SHP77 (cell line): ENCODE data around the gene SPACA7.
"Not testable (repeated sequence)": the region's sequence is repeated elsewhere in the genome, so short reads cannot be mapped to it uniquely, and the experiment has no call there.

Experiments used
- DNase-seq, 2 experiments: peaks; one replicate each; lab custom pipeline; 2025; lab: John Stamatoyannopoulos, UW

SPACA7 gene

DNA sequence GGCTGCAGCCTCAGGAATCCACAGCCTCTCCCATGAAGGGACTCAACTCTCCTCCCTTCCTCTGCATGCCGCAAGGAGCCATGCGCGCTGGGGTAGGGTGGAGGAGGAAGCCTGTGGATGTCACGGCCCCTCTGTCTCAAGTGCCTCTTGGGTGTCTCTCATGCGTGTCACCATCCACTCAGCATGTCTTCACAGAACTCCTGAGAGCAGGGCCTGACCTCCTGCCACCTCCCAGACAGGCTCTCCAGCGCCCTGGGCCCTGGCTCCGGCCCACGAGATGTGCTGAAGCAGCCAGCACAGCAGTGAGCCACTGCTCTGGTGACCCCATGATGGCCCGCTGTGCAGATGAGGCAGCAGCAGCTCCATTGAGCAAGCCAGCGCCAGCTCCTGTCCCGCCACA, 25.9 kb upstream of the SPACA7 start:
- DNase-seq, result no peak

DNA sequence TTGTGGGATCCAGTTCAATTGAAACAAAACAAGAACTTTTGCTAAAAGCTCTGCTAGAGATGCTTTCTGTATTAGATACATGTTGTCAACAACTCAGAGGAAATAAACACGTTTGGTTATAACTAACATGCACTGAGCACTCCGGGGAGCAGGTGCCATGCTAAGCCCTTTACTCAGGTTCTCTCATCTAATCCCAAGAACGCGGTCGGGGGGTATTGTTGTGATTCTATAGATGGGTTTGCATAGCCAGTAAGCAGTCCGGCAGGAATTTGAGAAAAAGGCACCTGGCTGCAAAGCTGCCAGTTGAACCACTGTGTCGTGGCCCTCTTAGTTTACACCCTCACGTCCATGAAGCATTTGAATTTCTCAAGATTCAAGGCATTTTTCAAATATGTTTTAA, 24.3 kb upstream of the SPACA7 start:
- no peak for DNase-seq

DNA sequence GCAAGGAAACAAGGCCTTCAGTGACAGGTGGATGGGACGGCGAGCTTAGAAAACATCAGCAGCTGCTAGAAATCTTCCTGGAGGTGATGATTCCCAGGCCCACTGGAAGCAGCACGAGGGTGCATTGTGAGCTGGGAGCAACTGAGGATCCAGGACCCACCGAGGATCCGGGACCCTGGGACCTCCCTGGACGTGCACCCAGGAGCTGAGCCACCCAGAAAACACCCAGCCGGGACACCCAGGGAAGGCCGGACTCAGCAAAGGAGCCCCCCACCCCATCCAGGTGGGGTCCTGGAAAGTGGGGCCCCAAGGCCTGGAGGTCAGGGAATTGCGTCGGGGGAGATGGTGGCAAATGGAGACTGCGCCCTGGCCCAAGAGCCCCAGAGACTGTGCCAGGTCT, 22.3 kb upstream of the SPACA7 start:
- no peak for DNase-seq

DNA sequence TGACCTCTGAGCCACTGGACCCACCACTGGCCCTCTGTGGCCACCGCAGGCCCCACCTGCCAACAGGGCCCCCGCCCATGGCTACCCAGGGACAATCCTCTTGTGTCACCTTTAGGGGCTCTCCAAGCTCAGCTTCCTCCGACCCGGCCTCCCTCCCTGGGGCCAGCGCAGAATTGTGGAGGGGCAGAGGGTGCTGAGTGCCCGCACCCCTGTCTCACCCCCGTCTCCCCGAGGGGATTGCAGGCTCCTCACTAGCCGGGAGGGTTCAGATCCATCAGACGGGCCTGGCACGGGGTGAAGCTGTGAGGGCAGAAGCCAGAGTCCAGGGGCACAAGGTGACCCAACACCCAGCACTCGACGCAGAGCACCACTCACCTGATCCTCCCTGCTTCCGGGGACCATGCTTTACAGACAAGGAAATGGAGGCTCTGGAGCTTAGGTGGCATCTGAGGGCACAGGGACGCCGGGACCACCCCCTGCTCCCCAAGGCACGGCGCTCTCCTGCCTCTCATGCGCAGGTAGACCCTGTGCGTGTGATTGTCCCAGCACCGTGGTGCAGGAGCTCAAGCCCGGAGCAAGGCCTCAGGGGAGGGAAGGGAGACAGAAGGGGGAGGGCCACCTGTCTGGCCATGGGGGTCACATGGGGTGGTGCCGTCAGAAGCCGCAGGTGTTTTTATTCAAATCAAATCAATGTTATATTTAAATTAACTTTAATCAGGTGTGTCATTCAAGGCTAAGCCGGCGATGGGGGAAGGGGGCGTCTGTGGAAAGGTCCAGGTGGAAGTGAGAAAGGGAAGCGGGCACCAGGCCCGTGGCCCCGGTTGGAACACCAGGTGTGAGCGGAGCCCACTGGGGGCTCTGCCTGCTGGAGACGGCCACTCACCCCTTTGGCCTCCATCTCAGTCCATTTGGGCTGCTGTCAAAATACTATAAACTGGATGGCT, 21.6 kb upstream of the SPACA7 start:
- no peak for DNase-seq

DNA sequence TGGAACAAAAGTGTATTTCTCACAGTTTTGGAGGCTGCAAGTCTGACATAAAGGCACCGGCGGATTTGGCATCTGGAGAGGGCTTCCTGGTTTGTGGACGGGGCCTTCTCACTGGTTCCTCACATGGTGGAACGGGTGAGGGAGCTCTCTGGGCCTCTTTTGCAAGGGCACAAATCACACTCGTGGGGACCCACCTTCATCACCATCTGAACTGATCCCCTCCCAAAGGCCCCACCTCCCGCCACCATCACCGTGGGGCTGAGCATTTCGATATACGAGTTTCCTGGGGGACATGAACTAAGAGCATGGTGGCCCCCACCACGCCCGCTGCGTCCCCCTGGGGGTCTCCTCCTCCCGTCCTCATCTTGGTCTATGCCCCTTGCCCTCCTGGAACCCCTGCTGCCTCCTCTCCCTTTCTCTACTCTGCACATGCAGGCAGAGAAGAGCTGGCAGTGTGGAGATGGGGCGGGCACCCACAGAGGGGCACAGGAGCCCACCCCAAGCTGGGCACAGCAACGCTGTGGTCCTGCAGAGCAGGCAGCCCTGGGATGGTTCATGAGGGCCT, 20.8 kb upstream of the SPACA7 start:
- DNase-seq, result no peak

DNA sequence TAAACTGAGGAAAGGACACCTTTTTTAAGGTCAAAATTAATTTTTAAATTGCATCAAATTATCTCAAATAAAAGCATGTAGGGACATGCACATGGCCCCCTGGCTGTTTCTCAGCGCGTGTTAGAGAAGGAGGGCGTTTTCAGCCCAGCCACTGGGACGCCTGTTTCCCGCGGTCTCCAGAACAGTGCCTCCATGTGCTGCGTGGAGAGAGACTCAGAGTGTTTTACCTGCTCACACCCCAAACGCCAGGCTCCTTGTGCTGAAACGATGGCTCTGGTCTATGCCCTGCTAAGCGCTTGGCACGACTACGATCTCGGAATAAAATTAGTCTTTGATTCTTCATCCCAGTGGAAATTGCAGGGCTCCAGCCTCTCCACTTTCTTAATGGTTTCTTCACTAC, 20.0 kb upstream of the SPACA7 start:
- DNase-seq, result no peak

DNA sequence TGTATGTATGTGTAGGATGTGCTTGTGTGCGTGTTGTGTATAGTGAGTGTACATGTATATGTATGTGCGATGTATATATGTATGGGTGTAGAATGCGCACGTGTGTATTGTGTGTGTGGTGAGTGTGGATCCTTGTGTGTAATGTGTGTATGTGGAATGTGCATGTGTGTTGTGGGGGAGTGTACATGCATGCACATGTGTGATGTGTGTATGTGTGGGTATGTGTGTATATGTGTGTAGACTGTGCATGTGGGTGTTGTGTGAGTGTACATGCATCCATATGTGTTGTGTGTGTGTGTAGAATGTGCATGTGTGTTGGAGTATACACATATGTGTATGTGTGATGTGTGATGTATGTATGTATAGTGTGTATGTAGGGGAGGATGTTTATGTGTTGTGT, 18.0 kb upstream of the SPACA7 start:
- DNase-seq, result no peak

DNA sequence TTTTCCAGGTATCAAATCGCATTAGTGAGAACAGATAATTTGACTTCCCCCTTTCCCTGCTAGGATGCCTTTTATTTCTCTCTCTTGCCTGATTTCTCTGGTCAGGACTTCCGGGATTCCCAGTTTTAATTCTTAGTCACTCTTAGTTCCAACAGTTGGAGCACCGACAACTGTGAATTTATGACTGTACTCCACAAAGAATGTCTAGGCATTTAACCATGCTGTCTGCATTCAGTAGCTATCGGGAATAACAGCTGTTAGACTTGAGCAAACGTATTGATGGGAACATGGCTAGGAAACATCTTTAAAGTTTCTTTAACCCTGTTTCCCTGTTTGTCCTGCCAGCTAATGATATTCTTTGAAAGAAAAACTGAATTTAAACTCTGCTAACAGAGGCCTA, 14.1 kb upstream of the SPACA7 start:
- no peak for DNase-seq

DNA sequence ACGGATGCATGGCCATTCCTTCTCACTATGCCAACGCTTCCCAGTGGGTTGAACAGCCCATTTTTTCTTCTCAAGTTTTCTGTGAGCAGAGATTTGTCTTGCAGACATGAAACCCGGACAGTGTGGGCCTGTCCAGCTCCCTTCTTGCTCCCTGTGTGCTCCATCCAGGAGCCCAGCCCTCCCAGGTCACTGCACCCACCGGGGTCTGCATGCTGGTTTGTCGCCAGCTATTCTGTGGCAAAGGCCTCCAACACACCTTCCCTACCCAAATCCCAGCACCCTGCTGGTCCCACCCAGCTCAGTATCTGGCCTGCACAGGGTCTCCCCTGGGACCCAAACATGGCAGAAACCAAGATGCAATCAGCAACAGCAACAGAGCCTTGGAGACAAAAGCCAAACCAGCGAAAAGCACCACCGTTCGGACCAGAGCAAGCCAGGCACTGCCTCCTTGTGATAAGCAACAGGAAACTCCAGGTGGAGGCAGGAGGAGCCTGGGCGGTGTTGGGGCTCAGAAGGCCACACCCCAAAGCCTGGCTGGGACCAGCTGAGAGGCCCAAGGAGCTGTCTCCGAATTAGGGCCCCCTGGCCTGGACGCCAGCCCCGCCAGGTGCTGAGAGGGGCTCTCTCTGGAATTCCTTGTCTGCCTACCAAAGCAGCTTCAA, 12.2 kb upstream of the SPACA7 start:
- DNase-seq, result no peak

DNA sequence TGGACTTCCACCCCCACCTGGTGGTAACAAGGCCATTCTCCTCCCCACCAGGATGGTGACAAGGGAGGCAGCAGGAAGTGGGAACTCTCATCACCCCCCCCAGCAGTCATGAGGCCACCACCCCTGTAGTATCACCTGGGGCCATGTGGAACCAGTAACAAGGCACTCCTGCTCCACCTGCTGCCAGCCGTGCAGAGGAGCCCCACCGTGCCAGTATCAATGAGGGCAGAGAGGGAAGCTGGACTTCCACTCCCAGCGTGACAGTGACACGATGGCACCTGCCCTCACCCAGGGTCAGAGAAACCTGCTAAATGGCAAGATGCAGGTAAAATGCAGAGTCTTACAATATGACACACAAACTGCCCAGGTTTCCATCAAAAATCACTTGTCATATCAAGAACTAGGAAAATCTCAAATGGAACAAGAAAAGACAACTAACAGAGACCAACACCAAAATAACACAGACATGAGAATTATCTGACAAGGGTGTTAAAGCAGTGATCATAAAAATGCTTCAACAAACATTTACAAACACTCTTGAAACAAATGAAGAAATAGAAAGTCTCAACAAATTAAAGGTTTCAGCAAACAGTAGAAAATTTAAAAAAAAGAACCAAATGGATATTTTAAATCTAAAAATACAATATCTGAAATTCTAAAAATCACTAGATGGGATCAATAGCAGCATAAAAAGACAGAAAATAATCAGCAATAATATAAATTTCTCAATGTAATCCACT, 9.1 kb upstream of the SPACA7 start:
- DNase-seq, result no peak

DNA sequence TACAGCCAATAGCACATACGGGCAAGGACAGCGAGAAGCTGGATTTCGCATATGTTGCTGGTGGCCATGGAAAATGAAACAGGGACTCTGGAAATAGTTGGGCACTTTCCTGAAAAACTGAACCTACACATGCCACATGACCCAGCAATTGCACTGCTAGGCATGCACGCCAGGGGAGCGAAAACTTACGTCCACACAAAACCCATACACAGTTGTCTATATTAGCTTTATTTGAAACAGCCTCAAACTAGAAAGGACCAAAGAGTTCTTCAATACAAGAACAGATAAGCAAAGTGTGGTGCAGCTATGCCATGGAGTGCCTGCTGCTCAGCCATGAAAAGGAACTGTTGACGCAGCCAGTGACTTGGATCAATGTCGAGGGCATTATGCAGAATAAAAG, 7.3 kb upstream of the SPACA7 start:
- DNase-seq, result no peak

DNA sequence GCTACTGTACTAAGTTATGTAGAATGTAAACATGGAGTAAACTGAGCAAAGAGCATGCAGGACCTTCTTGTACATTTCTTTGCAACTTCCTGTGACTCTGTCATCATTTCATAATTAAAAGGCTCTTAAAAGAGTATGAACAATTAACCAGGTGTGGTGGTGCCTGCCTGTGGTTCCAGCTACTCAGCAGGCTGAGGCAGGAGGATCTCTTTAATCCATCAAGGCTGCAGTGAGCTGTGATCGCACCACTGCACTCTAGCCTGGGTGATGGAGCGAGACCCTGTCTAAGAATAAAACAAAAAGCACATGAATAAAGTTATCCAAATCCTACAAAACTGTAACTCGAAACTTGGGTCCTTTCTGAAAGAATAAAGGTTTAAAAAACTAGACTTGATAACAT, 5.8 kb upstream of the SPACA7 start:
- DNase-seq, result no peak

DNA sequence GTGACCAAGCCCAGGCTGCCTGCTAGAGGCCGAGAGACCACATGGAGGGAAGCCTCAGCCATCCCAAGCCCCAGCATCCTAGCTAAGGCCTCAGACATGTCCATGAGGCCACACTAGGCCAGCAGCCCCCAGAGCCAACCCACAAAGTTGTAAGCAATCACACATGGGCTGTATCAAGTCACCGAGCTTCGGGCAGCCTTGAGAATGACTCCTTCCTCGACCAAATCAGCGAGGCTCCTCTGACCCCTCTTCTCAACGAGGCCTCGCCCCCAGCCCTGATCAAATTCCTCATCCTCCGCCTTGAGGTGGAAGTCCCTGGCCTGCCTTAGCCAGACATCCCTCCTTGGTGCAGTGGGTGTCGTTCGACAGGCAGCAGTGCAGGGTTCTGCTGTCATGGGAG, 1.9 kb upstream of the SPACA7 start:
- DNase-seq, result no peak

DNA sequence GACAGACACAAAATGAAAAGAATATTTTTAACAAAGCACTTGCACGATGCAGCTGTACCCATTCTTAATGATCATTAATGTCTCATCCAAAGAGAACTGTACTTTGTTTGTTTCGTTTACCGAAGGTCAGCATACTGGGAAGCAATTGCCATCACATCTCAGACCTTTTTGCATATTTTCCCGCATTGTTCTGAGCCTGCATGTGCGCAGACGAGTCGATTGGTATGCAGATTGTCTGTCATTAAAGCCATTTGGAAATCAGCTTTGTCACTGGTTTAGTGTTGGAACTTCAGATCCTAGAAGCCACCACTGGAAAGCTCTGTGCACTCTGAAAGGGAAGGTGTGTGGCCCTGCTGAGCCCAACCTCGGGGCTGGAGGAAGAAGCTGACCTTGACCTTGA, 15.6 kb downstream of the SPACA7 start:
- no peak for DNase-seq

DNA sequence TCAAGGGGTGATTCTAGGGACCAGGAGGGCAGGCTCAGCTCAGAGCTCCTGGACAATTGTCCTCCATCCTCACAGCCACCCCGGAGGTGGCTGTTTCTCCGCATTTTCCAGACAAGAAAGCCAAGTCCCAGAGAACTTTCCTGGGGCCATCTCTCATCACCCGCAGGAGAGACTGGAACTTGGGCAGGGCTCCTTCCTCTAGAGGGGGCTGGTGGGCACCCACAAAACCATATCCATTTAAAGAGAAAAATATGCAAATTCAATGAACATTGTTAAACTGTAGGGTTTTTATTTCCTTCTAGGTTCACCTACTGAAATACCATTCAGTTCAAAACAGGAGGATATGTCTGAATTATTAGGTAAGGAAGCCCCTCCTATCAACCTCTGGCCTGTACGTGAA, 16.6 kb downstream of the SPACA7 start:
- DNase-seq, result no peak

DNA sequence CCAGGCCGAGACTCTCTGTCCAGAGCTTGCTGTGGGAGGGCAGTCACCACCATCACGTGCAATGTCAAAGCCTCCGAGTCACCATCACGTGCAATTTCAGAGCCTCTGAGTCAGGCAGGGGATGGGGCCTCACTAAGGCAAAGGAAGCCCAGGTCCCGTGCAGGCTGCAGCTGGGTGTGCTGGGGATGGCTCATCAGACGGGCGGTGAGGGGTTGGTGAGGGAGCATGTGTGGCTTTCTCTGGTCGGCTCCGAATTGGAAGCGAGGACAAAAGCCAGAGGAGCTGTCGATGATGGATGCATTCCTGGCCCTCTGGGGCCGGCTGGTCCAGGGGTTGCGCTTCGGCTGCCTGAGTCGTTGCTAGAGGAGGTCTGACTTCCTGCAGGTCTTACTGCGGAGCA, 18.9 kb downstream of the SPACA7 start:
- not testable (repeated sequence) for DNase-seq

DNA sequence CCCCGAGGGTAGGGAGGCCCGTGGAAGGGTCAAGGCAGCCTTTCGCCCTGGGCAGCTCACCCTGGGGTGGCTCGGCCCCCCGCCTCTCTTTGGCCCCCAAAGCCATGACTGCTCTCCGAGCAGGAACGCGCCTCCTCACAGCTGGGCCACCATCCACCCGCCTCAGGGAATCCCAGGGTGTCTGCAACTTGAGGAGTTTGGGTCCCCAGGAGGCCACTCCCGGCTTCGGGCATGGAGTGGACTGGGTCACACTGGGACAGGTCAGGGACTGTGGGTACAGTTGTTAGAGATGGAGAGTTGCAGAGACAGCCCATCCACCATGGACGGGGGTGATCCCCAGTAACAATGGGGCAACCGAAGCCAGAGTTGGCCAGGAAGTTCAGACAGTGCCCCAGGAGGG, 19.8 kb downstream of the SPACA7 start:
- not testable (repeated sequence) for DNase-seq

DNA sequence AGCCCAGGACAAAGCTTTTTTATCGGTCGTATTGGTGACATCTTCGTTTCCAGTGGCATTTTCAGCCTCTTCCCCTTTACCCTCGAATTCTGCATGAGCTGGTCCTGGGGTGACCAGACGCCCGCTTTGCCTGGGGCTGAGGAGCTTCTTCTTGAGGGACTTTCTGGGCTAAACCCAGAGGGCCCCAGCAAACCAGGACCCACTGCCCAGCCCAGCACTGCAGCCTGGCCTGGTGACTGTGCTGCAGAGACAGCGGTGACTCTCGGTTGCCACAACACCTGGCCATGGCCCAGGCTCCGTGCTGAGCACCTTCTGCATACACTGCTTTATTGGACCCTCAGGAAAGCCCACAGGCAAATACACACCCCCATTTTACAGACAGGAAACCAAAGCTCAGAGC, 21.0 kb downstream of the SPACA7 start:
- no peak for DNase-seq

DNA sequence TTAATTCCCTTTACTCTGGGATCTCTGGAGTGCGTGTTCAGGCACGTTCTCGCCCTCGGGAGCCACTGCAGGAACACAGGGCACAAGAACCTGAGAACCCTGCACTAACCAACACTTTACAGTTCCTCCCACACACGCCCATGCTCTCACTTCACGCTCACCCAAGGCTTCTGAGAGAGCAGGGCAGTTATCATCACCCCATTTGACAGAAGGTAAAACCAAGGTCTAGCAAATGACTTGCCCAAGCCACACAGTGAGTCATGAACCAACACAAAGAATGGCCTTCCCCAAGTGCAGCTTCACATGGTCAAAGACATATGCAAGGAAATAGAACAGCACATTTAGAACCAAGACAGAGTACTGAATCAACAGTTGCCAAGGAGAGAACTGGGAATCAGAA, 22.2 kb downstream of the SPACA7 start:
- DNase-seq, result not testable (repeated sequence)

DNA sequence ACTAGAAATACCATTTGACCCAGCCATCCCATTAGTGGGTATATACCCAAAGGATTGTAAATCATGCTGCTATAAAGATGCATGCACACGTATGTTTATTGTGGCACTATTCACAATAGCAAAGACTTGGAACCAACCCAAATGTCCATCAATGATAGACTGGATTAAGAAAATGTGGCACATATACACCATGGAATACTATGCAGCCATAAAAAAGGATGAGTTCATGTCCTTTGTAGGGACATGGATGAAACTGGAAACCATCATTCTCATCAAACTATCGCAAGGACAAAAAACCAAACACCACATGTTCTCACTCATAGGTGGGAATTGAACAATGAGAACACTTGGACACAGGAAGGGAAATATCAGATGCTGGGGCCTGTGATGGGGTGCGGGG, 33.7 kb downstream of the SPACA7 start:
- DNase-seq, result not testable (repeated sequence)

DNA sequence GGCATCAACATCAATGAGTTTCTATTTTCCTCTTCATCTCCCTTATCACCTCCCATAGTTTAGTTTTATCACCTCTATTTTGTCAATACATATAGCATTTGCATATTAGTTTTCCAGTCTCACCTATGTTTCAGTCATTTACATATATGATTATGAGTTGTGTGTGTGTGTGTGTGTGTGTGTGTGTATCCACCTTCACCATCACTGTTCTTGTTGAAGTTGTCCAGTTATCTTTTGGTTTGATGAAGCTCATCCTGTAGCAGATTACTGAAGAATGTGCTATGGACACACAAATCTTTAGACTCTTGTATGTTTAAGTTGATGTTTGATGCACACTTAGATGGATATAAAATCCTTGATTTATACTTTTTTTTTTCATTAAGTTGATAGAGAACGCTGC, 40.5 kb downstream of the SPACA7 start:
- DNase-seq, result no peak

DNA sequence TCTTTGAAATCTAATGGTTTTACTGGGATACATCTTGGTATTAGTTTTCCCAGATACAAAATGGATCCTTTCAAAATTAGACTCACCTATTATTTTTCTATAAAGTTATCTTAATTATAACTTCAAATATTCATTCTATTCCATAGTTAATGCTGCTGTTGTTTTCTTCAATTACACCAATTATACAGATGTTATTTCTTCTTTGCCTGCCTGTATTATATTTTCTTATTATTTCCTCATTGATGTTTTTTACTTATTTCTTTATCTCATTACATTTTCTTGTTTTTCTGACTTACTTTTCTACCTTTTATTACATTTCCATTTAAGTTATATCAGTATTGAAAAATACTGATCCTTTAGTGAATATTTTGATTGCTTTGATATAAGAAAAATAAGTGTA, 40.9 kb downstream of the SPACA7 start:
- no peak for DNase-seq

DNA sequence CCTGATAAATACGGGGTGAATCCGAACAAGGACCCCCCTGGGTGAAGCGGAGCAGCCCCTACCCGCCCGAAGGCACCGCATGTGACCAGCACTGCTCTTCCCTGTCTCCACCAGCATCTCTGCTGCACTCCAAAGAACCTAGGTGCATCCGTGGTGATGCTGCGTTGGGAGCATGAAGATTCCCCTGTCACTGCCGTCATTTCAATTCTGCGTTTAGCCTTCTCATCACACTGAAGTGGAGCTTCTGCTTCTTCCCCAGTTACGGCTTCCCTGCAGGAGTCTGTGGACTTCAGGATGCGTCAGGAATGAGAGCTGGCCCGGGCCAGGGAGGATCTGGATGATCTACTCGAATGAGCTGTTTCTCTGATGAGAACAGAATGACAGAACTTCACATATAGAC, 47.9 kb downstream of the SPACA7 start:
- DNase-seq, result no peak
